Neural cell (in vitro differentiated cells): ENCODE measurements around the gene ZYG11A.

Source experiments
- EZH2 ChIP-seq: fragments of 200-600, 300-800 bp; shearing (Covaris generic), sonication (generic); IDR thresholded peaks from 2 replicates; pipeline ENCODE4 v1.6.1; 2014; ENCODE audit warnings: antibody characterized with exemption, low read length, borderline replicate concordance, mild to moderate bottlenecking; ENCODE audit not compliant: insufficient read depth, poor library complexity, severe bottlenecking
- TF ChIP-seq, protein P1 (sequence below): fragments of 450-650 bp; IDR thresholded peaks from 2 replicates; pipeline ENCODE4 v1.5.1; 2014; ENCODE audit warnings: antibody characterized with exemption, mild to moderate bottlenecking, moderate library complexity; ENCODE audit not compliant: poor library complexity, severe bottlenecking
- TF ChIP-seq, protein P2 (sequence below): IDR thresholded peaks from 2 replicates; pipeline ENCODE4 v1.6.1; 2012; ENCODE audit warnings: borderline replicate concordance

- TF ChIP-seq, protein P1, sequence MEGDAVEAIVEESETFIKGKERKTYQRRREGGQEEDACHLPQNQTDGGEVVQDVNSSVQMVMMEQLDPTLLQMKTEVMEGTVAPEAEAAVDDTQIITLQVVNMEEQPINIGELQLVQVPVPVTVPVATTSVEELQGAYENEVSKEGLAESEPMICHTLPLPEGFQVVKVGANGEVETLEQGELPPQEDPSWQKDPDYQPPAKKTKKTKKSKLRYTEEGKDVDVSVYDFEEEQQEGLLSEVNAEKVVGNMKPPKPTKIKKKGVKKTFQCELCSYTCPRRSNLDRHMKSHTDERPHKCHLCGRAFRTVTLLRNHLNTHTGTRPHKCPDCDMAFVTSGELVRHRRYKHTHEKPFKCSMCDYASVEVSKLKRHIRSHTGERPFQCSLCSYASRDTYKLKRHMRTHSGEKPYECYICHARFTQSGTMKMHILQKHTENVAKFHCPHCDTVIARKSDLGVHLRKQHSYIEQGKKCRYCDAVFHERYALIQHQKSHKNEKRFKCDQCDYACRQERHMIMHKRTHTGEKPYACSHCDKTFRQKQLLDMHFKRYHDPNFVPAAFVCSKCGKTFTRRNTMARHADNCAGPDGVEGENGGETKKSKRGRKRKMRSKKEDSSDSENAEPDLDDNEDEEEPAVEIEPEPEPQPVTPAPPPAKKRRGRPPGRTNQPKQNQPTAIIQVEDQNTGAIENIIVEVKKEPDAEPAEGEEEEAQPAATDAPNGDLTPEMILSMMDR: no peak
- TF ChIP-seq, protein P2, sequence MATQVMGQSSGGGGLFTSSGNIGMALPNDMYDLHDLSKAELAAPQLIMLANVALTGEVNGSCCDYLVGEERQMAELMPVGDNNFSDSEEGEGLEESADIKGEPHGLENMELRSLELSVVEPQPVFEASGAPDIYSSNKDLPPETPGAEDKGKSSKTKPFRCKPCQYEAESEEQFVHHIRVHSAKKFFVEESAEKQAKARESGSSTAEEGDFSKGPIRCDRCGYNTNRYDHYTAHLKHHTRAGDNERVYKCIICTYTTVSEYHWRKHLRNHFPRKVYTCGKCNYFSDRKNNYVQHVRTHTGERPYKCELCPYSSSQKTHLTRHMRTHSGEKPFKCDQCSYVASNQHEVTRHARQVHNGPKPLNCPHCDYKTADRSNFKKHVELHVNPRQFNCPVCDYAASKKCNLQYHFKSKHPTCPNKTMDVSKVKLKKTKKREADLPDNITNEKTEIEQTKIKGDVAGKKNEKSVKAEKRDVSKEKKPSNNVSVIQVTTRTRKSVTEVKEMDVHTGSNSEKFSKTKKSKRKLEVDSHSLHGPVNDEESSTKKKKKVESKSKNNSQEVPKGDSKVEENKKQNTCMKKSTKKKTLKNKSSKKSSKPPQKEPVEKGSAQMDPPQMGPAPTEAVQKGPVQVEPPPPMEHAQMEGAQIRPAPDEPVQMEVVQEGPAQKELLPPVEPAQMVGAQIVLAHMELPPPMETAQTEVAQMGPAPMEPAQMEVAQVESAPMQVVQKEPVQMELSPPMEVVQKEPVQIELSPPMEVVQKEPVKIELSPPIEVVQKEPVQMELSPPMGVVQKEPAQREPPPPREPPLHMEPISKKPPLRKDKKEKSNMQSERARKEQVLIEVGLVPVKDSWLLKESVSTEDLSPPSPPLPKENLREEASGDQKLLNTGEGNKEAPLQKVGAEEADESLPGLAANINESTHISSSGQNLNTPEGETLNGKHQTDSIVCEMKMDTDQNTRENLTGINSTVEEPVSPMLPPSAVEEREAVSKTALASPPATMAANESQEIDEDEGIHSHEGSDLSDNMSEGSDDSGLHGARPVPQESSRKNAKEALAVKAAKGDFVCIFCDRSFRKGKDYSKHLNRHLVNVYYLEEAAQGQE: no peak
- TF ChIP-seq EZH2: no peak
These were observed 6.5 kb upstream of the ZYG11A start for GRCh38 chr1:52836035-52836434.
